ENCODE data around the gene FOXP1.

DNA sequence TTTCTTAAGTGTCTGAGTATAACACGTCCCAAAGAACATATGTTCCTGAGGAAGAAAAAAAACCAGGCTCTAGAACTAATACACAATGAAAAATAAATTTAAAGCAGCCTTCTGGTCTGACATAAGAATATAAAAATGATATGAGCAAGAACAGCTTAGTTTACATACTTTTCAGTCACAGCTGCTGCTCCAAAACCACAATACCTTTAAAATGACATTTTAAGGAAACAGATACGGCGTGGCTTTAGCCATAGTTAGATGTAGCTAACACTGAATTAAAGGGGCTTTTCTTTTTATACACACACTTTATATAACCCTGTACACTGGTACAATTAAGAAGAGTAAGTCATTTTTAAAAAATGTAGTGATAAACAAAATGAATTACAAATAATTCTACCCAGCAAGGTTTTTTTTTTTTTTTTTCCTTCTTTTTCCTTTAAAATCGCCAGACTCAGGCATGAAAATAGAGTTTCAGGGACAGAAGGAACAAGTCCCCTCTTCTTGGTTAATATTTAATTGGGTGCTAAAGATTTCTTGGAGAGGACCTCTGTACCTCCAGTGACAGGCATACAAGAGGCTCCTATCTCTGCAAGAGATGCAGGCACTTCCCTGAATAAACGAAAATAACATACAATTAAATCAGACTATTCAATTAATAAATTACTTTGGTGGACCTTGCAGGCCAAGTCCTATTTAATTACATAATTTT is 265.6 kb downstream of the FOXP1 start:
- TF ChIP-seq, protein P1, sequence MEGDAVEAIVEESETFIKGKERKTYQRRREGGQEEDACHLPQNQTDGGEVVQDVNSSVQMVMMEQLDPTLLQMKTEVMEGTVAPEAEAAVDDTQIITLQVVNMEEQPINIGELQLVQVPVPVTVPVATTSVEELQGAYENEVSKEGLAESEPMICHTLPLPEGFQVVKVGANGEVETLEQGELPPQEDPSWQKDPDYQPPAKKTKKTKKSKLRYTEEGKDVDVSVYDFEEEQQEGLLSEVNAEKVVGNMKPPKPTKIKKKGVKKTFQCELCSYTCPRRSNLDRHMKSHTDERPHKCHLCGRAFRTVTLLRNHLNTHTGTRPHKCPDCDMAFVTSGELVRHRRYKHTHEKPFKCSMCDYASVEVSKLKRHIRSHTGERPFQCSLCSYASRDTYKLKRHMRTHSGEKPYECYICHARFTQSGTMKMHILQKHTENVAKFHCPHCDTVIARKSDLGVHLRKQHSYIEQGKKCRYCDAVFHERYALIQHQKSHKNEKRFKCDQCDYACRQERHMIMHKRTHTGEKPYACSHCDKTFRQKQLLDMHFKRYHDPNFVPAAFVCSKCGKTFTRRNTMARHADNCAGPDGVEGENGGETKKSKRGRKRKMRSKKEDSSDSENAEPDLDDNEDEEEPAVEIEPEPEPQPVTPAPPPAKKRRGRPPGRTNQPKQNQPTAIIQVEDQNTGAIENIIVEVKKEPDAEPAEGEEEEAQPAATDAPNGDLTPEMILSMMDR (IDR thresholded peaks at IDR 0.05): no peak
- TF ChIP-seq POLR2A (IDR thresholded peaks at IDR 0.05) (no peak), POLR2AphosphoS5 (IDR thresholded peaks at IDR 0.05; ENCODE audit: insufficient read depth in 1 of 2, low read depth in 1 of 2) (no peak)
